GM21786 (cell line): ENCODE results near the gene SUSD5.

ENCODE experiments used
- ATAC-seq: cut with Tn5 transposase; IDR thresholded peaks from one replicate; pipeline ENCODE4 v1.9.1; 2021; ENCODE audit not compliant: unreplicated experiment

The SUSD5 gene

DNA sequence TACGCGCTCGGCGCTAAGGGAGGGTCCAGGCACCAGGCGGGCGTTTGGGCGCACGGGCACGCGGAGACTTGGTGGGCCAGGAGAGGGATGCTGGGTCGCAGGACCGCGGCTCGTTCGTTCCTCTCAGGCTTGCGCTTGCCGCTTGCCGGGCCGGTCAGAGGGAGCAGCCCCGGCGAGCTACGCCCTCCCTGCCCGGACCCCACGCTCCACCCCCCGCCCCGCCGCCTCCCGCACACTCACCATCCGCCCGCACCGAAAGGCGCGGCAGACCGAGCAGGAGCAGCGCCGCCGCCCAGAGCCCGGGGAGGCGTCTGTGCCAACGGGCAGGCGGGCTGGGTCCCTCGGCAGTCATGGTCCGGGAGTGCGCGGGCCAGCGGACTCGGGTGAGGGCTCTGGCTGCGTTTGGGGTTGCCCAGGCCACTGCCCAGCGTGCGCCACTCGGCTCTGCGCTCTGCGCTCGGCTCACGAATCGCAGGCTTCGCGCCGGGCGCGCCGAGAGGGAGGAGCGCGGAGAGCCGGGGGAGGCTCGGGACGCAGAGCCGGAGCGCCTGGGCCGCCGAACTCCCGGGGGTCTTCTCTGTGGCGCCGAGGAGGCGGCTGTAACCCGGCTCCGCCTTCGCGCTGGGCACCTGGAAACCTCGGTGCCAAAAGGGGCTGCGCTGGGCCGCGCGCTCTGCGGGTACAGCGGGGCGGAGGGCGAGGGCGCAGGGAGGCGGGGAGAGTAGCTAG is at the start of gene SUSD5:
TSS of gene SUSD5 (minus strand) at position 365 of the 729 bp plus-strand sequence. CDS start at position 352, 13 bp downstream.
- ATAC-seq, result no peak

DNA sequence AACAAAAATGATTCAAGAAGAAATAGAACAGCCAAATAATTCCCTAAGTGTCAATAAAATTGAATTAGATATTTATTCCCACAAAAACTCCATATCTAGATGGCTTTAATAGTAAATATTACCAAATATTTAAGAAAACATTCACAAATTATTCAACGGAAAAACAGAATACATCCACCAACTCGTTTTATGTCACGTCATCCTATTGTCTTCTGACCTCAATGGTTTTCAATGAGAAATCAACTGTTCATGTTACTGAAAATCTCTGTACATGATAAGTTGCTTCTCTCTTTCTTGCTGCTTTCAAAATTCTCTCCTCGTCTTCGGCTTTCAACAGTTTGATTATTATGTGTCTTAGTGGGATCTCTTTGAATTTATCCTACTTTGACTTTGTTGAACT is 41.5 kb upstream of the SUSD5 start:
- no peak for ATAC-seq

DNA sequence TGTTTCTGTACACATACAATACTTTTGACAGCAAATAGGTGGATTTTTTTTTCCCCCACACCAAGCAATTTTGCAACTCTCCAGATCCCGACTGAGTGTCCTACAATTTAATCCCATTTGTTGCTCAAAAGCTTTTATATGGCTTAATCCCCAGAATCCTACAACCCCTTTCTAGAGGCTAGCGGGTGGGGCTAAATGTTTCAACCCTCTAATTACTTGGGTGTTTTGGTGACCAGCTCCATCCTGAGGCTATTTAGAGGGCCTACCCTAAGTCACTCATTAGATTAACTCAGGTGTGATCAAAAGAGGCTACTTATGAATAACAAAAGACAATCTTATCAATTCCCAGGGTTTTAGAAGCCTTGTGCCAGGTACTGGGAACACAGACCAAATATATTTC is 37.6 kb upstream of the SUSD5 start:
- no peak for ATAC-seq

DNA sequence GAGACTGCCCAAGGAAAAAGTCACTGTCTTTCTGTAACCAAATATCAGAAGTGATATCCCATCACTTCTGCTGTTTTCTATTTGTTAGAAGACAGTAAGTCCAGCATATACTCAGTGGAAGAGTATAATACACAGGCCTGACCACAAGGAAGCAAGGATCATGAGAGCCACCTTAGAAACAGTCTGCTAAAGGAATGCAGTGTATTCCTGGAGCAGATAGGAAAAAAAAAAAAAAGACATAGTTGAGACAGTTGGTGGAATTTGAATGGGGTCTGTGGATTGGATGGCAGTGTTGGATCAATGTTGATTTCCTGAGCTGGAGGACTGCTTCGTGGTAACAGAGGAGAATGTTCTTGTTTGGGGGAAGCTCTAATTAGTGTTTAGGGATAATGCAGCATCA is 32.1 kb upstream of the SUSD5 start:
- ATAC-seq, result no peak

DNA sequence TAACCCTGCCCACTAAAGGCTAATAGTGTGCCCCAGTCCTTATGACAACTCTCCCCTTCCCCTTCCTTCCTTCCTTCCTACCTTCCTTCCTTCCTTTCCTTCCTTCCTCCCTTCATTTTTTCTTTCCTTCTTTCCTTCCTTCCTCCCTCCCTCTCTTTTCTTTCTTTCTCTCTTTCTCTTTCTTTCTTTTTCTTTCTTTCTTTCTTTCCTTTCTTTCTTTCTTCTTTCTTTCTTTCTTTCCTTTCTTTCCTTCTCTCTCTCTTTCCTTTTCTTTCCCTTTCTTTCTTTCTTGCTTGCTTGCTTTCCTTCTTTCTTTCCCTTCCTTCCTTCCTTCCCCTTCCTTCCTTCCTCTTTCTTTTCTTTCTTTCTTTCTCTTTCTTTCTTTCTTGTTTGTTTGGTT is 28.2 kb upstream of the SUSD5 start:
- no peak for ATAC-seq

DNA sequence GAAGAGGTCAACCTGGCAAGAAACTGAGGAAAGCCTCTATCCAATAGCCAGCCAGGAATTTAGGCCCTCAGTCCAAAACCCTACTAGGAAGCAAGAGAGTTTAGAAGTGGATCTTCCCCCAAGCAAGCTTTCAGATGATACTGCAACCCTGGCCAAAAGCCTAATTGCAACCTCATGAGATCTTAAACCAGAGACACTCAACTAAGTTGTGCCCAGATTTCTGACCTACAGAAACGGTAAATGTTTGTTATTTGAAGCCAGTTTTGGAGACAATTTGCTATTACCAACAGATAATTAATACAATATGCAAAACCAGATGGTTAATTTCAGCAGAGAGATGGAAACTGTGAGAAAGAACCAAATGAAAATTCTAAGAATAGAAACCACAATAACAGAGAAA is 21.7 kb upstream of the SUSD5 start:
- no peak for ATAC-seq

DNA sequence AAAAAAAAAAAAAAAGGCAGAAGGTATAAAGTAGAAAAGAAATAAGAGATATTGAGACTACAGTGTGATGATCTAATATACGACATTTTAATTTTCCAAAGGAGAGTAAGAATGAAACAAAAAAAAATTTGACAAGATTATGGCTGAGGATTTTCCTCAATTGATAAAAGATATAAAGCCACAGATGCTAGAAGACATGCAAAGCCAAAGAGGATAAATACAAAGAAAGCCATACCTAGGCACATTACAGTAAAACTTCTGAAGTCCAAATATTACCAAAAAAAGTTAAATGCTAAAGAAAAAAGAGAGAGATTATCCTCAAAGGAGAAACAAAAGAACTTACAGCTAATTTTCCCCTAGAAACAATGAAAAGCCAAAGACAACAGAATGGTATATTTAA is 20.3 kb upstream of the SUSD5 start:
- ATAC-seq, result no peak

DNA sequence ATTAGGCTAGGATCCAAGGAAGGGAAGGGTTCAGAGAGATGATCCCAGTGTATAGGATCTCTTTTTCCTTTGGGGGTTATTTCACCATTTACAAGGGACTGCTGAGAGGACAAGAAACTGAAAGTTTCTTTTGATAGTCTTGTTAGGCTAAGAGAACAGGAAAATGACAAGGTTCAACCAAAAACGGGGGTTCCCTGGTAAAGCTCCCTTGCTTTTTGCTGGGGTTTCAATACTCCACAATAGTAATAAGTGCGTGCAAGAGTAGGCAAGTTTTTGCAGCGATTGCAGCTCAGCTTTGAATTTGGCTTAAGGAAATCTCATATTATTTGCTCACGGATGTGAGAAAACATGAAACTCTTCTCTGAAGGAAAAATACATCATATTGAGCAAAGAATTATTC is 18.8 kb upstream of the SUSD5 start:
- no peak for ATAC-seq

DNA sequence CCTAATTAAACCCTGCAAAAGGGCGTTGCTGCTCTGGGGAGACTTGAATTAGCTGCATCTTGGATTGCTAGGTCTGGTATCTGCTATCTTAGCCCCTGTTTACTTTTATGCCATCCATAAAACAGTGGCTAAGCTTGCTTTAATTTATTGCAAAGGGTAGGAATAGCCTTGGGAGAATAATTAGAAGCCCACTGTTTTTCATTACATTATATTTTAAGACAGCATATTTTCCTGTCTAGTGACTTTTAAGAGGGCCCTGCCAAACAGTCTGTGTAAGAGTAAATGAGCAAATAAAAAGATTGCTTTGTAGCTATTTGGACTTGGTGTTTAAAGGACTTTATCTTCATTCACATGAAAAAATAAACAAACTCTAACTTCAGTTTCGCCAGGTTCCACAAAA is 17.4 kb upstream of the SUSD5 start:
- ATAC-seq, result no peak

DNA sequence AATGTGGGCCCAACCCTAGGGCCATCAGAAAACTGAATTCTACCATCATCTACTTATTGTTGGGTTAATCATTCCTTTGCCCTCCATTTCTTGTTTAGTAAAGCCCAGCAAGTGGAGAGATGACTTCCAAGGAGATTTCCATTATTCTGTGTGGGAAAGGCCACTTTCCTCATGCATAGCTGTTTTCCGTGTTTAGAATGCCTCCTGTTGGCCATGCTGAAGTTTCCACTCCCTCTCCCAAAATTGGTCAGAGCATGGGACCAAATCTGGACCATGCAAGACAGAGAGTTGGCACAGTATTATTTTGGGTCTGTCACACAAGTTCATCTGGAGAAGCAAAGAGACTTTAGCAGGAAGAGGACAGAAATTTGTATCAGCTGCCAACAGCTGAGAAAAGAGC is 15.3 kb upstream of the SUSD5 start:
- no peak for ATAC-seq

DNA sequence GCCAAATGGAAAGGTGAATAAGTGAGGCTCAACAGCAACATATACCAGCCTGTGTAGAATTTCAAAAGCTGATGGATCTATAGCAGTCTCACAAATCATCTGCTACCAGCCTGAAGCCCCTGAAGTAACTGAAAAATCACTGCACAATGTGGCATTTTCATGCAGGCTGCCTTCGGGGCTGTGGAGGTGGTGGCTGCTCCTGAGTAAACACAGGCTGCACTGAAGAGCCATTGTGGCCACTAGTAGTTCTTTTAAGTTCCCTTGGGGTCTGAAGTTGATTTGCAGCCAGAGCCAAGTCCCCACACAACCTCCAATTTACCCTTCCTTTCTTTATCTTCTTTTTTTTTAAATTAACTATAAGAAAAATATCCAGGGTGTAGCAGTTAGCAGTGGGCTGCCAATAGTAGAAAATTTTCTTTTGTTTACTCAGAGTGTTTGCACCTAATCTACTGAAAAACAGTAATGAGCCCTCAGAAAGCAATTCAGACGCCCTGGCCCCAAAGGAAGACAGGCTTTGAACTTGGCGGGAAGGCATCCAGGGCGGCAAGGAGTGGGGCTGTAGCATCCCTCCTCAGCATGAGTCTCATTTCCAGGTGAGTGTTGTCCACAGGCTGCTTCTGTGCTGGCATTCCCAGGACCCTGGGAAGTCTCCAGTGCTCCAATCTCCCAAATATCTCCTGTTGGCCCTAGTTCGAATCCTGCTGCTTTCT is 13.3 kb upstream of the SUSD5 start:
- no peak for ATAC-seq

DNA sequence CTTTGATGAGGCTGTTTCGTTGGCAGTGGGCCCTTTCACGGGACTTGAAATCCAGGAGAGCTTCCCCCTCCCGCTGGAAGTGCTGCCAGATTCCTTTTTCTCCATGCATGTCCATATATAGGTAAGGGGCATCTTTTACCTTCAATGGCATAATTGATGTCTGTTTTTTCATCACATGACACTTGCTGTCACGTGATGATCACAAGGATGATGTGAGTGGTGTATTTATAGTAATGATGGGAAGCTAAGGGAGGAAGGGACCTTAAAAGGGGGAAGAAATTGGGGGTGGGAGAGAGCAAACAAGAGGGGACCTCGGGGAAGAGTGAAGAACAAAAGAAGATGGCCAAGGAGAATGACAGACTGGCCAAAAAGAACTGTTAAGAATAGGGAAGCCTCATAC is 11.3 kb upstream of the SUSD5 start:
- no peak for ATAC-seq

DNA sequence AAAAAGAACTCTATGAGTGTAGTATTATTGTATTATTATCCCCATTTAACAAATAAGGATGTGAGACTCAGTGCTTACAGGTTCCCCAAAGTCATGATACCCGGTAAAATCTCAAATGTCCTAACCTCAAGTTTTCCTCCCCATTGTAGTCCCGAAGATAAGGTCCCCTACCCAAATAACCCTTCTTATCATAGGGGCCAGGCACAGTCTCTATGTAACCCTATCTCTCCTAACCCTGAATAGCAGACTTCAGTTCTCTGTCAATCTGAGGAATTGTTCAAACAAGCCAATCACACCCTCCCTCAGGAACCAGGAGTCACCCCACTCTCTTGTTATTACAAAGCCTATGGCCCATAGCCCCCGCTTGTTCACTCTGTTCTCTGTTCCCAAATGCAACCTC is 10.5 kb upstream of the SUSD5 start:
- no peak for ATAC-seq

DNA sequence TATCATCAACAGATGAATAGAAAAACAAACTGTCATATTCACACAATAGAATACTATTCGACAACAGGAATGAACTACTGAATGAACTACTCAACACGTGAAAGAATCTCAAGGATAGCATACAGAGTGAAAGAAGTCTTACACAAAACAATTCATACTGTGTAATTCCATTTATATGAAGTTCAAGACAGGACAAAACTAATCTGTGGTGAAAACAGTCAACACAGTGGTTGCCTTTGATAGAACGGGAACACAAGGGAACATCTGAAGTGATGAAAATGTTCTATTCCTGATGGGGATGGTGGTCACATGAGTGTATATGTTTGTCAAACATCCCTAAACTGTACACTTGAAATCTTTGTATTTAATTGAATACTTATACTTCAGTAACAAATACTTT is 2.6 kb upstream of the SUSD5 start:
- no peak for ATAC-seq

DNA sequence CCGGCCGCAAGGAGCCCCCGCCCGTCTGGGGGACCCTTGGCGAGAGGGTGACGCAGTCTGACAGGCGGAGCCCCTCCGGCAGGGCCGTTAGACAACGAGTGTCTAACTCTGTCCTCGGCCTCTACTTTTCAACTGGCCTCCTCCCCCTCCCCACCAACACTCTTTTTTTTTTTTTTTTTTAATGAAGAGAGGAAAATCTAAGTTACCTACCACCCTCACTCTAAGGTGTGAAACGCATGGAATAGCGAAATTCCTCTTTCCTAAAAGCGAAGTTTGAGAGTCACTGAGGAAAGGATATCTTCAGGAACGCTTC is 521 bp upstream of the SUSD5 start:
- no peak for ATAC-seq

DNA sequence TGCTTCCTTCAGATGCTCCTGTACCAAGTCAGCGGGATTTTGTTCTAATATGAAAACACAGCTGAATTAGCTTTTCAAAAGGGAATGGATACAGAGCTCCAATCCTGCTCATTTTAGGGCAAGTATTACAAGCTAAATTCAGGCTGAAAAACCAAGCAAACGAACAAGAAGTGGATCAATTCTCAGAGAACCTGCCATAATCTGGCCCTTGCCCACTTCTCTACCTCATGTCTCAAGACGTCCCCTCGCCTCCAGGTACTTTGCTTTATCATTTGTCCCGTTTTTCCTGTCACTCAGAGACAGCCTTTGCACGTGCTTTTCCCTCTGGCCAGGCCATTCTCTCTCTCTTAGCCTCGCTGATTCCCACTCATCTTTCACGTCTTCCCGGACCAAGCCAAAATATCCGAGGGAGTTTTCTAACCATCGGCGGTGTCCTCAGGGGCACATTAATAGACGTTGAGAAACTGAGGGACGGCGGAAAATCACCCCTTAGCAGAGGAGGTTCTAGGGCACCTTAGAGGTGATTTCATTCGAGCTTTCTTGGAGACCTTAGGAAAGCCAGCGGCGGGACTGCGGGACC is 654 bp downstream of the SUSD5 start:
- no peak for ATAC-seq

DNA sequence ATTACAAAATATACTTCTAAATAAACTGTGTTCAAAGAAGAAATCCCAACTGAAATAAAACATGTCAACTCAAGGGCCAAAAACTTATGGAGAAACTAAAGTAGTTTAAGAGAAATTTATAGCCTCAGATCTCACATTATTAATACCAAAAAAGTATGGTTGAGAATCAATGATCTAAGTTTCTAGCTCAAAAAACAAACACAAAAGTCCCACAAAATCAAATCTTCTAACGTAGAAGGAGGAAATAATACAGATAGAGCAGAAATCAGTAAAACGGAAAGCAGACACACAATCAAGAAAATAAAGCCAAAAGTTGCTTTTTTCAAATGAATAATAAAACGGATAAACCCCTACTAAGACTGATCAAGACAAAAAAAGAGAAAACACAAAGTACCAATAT is 2.9 kb downstream of the SUSD5 start:
- no peak for ATAC-seq

DNA sequence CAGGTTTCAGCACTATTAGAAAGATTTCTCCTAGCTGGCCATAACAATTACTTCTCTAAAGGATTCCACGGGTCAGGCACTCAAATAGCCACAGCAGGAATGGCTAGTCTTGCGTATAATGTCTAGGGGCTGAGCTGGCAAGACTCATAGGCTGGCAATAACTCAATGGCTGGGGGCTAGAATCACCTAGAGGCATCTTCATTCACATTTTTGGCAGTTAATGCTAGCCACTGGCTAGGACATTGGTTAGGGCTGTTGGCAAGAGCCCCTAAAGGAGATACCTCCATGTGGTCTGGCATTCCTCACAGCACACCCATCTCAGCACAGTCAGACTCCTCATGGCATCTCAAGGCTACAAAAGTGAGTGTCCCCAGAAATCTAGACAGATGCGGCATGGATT is 6.2 kb downstream of the SUSD5 start:
- ATAC-seq, result no peak

DNA sequence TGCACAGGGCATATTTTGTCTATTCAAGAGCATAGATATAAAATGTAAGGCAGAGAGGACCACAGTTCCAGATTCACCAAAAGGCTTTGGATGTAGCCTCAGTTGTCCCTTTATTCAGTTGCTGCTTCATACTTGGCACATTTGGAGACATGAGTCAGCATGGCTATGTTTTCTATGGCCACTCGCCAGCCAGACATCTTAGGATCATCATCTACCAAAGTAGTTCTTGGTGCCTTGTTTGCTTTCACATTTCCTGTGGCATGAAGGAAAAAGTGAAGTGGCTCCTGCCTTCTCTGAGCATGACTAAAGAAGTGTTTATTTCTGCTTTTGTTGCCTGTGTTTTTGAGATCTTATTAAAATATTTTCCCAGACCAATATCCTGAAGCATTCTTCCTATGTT is 7.2 kb downstream of the SUSD5 start:
- ATAC-seq, result no peak

DNA sequence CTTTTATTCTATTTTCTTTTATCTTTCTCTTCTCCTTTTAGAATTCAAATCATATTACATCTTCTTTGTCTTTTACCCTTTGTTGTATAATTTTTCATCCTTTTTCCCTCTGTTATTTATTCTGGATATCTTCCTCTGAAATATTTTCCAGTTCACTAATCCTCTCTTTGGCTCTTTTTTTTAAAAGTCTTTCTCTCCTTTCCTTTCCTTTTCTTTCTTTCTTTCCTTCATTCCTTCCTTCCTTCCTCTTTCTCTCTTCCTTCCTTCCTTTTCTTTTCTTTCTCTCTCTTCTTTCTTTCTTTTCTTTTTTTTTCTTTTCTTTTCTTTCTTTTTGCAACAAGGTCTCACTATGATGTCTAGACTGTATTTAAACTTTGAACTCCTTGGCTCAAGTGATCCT is 9.3 kb downstream of the SUSD5 start:
- ATAC-seq, result no peak

DNA sequence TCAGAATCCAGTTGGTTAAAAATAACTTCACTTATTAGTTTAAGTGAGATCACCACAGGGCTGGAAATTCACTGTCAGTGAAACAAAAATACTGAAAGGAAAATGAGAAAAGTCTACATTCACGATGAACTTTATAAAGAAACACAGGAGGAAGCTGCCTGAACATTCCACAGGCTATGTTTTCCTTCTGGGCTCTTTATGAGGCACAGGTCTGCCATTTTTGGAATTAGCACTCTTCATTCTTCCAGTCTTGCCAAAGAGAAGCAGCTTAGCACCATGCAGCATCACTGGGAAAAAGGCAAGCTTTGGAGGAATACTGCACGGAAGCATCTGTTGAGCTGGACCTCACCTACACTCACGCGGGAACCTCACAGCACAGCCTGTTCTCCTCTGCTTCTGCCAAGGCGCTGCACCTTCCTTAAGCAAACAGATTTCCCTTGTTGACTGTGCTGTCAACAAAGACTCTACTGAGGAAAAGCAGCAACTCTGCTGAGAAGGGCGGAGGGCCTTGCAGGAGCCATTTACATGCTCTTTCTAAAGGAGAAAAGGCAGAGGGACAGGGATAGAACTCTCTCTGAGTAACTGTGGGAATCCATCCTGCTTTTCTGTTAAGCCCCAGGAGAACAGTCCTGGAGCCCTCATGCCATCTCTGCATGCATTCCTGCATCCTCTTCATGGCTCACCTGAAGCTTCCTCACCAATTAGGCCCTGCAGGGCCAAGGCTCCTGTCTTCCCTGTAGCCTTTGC is 15.7 kb downstream of the SUSD5 start:
- ATAC-seq, result no peak

DNA sequence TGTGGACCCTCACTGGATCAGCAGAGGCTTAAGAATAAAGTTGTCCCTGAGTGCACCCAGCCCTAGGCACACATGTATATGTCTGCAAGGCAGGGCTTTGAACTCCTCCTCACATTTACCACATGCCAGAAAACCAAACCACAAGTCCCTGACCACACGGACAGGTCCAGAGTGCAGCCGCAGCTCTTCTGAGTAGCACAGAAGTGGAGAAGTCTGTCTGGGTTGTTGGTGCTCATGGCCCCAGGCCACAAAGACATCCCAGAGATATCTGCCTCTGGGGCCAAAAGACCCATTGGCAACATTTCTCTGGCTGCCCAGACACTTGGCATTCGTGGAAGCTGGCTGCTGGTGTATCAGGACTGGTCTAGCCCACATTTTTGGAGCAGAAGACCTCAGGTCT is 17.4 kb downstream of the SUSD5 start:
- no peak for ATAC-seq
